ACC112 (cell line): ENCODE data around the gene PLA2G15.

Source experiments
- H2AFZ ChIP-seq: fragments of 200-600 bp; sonication (generic); one replicate; pipeline ENCODE4 v1.6.0; 2017; ENCODE audit warnings: antibody characterized with exemption, low read length; ENCODE audit not compliant: unreplicated experiment
- H3K27ac ChIP-seq: fragments of 200-600 bp; sonication (generic); 2 replicates; pipeline ENCODE4 v1.5.1; 2014; ENCODE audit warnings: low read depth, mild to moderate bottlenecking, antibody characterized with exemption, low read length, moderate library complexity
- H3K27me3 ChIP-seq: fragments of 200-600 bp; sonication (generic); 2 replicates; pipeline ENCODE4 v1.6.1; 2014; ENCODE audit warnings: mild to moderate bottlenecking, antibody characterized with exemption, low read length, moderate library complexity, mixed read lengths; ENCODE audit not compliant: insufficient read depth
- H3K36me3 ChIP-seq: fragments of 200-600 bp; sonication (generic); 2 replicates; pipeline ENCODE4 v1.6.1; 2016; ENCODE audit warnings: mild to moderate bottlenecking, antibody characterized with exemption, low read length, moderate library complexity, mixed read lengths; ENCODE audit not compliant: insufficient read depth
- H3K4me1 ChIP-seq: fragments of 200-600 bp; sonication (generic); one replicate; pipeline ENCODE4 v1.6.1; 2016; ENCODE audit warnings: low read length, mixed read lengths; ENCODE audit not compliant: insufficient read depth, unreplicated experiment, control insufficient read depth
- H3K4me3 ChIP-seq: fragments of 200-600 bp; sonication (generic); 2 replicates; pipeline ENCODE4 v1.5.1; 2014; ENCODE audit warnings: mild to moderate bottlenecking, low read depth, low read length
- H3K79me2 ChIP-seq: fragments of 200-600 bp; sonication (generic); one replicate; pipeline ENCODE4 v1.6.0; 2016; ENCODE audit warnings: low read length; ENCODE audit not compliant: control insufficient read depth, unreplicated experiment, insufficient read depth

PLA2G15 gene

DNA sequence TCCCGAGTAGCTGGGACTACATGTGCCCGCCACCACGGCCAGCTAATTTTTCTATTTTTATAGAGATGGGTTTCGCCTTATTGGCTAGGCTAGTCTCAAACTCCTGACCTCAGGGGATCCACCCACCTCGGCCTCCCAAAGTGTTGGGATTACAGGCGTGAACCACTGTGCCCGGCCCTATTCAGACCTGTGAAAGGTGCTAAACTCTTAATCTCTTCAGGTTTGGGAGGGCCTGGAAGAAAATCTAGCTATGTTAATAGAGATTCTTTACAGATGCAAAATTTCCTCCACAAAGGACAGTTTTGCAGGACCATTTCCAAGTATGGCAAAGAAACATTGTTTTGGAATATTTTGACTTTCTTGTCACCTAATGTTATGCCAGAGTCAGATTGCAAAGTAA, 3.1 kb upstream of the PLA2G15 start:
- Histone ChIP-seq H2AFZ (no peak overlapping the region), H3K27me3 (no peaks in the 10 kb centered on the region), H3K4me1 (peaks cover 22% of the 10 kb centered on the region), H3K4me3 (no peak overlapping the region), H3K27ac (no peak overlapping the region), H3K79me2 (peaks cover 16% of the 10 kb centered on the region), H3K36me3 (no peaks in the 10 kb centered on the region)

DNA sequence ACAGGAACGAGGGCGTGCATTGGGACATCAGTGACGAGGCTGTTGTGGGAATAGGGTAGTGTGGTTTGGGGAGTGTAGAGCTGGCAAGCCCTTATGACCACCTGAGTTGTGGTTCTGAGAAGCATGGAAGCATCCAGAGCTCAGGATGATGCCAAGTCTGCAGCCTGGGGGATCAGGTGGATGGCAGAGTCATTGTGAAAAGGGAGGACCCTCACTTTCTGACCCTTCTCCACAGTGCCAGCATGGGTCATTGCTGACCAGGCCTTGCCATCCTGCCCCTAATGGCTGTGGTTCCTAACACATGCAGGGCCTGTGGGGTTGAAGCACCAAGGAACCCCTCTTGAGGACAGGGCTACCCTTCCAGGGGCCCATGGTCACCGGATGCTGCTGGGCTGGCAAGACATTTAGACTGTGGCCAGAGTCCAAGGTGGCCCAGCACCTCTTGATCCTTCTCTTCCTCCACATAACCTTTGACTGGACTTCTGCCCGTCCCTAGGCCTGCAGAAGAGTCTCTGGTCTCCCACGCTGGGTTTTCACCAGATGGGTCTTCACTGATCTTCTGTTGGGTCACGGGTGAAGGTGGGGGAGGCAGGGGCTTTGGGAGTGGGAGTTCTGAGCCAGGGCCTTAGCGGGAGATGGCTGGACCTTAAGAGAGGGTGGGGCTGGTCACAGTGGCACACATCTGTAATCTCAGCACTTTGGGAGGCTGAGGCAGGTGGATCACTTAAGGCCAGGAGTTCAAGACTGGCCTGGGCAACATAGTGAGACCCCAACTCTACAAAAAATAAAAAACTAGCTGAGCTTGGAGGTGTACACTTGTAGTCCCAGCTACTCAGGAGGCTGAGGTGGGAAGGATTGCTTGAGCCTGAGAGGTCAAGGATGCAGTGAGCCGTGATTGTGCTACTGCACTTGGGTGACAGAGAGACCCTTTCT, 2.0 kb upstream of the PLA2G15 start:
- Histone ChIP-seq H3K36me3 (no peaks in the 10 kb centered on the region), H3K27ac (no peak overlapping the region), H3K4me1 (peaks cover 23% of the 10 kb centered on the region), H3K27me3 (no peaks in the 10 kb centered on the region), H2AFZ (no peak overlapping the region), H3K79me2 (peaks cover 20% of the 10 kb centered on the region), H3K4me3 (no peak overlapping the region)

DNA sequence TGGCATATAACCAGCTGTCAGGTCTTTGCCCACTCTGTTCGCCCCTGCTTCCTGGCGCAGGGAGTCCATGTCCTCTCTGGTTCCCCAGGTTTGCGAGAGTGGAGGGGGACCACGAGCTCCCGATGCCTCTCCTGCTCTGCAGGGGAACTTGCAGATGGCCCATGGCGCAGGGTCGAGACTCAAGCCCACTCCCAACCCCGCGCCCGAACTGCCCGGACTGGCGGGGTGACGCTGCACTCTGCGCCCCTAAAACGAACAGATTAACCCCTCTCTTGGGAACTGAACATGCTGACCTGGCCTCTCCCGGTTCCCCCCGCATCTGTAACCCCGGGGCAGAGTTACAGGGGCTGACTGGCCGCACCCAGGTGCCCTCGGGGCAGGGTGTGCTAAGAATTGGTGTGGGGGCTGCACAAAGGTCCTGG, 681 bp upstream of the PLA2G15 start:
- no peaks in the 10 kb centered on the region for H3K27me3 ChIP-seq
- H3K4me1 ChIP-seq, result peaks cover 18% of the 10 kb centered on the region
- no peaks in the 10 kb centered on the region for H3K36me3 ChIP-seq
- H3K27ac ChIP-seq, result no peak overlapping the region
- peak overlapping the region; percentile 94 for H3K4me3 ChIP-seq
- peaks cover 20% of the 10 kb centered on the region for H3K79me2 ChIP-seq
- peak overlapping the region; percentile 90 for H2AFZ ChIP-seq

DNA sequence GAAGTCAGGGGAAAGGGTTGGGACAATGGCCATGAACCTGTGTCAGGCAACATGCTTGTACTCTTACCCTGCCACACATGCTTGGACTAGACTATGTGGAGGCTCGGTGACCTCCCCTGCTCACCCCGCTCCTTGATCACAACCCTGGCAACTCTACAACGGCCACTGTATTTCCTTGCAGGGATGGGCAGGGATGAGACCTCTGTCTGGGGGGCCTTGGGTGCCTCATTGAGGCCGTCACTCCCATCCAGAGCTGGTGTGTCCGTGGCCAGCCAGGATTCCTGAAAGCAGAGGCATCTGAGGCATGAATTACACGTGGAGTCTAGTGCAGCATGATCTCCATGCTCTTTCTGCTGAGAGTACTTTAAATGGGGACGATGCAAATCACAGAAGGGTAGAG, 948 bp downstream of the PLA2G15 start:
- Histone ChIP-seq H3K36me3 (no peaks in the 10 kb centered on the region), H3K79me2 (peaks cover 20% of the 10 kb centered on the region), H3K27me3 (no peaks in the 10 kb centered on the region), H3K4me3 (peak overlapping the region; percentile 94), H2AFZ (no peak overlapping the region), H3K27ac (no peak overlapping the region), H3K4me1 (peaks cover 18% of the 10 kb centered on the region)

DNA sequence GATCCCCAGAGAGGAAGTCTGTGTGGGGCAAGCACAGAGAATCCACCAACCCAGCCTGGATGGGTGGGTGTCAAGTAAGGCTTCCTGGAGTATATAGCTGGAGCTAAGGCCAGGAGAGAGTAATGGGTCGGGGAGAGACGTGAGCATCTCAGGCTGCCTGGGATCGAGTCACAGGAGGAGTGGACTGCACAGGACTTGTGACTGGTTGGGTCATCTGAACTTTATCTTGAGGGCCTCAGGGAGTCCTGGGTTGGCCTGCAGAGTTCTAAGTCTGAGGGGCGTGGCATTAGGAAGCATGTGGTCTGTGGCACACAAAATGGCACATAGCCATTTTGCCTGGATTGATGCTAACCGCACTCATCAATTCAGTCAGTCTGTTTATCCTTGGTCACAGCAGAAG, 1.5 kb downstream of the PLA2G15 start:
- peaks cover 18% of the 10 kb centered on the region for H3K4me1 ChIP-seq
- peaks cover 20% of the 10 kb centered on the region for H3K79me2 ChIP-seq
- no peak overlapping the region for H2AFZ ChIP-seq
- no peak overlapping the region for H3K27ac ChIP-seq
- no peaks in the 10 kb centered on the region for H3K27me3 ChIP-seq
- no peaks in the 10 kb centered on the region for H3K36me3 ChIP-seq
- H3K4me3 ChIP-seq, result peak overlapping the region; percentile 94

DNA sequence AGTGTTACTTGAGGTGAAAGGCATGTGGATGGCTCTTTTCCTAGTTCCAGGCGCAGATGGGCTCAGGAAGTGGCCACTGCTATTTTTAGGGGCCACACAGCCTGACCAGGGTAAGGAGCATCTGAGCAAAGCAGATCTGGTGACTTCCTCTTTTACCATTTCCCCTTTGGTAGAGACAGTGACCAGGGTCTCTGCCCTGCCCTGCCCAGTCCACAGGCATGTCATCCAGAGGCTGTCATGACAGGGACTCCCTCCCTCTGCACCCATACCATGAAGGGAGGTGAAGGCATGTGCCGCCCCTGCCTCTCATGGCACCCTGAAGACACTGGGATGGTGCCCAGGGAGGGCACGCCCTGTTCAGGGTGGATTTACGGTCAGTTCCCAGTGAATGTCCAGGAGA, 2.2 kb downstream of the PLA2G15 start:
- Histone ChIP-seq H3K27me3 (no peaks in the 10 kb centered on the region), H3K4me3 (no peak overlapping the region), H3K27ac (no peak overlapping the region), H2AFZ (no peak overlapping the region), H3K36me3 (no peaks in the 10 kb centered on the region), H3K4me1 (peaks cover 18% of the 10 kb centered on the region), H3K79me2 (peaks cover 20% of the 10 kb centered on the region)

DNA sequence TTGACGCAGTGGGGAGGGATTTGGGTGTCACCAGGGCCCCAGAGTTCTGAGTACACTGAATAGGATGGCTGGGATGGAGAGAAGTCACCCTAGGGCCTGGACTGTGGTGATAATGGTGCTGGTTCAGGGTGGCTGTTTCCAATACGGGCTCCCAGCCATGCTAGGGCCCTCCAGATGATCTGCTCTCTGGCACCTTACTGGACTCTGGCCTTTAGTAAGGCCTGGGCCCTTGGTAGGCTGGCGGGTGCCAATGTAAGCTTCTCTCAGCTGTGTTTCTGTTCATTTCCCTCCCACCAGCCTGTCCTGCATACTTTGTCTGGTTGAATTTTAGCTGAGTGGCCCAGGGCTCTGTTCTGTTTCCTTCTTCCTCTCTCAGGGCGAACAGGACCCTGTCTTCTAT, 2.8 kb downstream of the PLA2G15 start:
- Histone ChIP-seq H3K4me3 (no peak overlapping the region), H3K27me3 (no peaks in the 10 kb centered on the region), H2AFZ (no peak overlapping the region), H3K36me3 (no peaks in the 10 kb centered on the region), H3K27ac (no peak overlapping the region), H3K79me2 (peaks cover 20% of the 10 kb centered on the region), H3K4me1 (peaks cover 18% of the 10 kb centered on the region)

DNA sequence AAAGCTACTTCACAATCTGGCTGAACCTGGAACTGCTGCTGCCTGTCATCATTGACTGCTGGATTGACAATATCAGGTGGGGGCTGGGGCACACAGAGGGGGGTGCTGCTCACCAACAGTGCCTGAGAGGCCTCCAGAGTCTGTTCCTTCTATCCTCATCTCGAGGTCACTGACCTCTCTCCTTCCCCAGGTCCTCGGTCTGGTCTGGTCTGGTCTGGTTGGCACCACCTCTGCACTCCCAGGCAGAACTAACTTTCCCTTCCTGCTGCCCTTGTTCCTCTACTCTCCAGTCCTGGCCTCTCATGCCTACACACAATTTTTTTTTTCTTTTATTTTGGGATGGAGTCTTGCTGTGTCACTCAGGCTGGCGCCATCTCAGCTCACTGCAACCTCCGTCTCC, 4.2 kb downstream of the PLA2G15 start:
- Histone ChIP-seq H3K4me1 (peaks cover 15% of the 10 kb centered on the region), H3K4me3 (no peak overlapping the region), H2AFZ (no peak overlapping the region), H3K27me3 (no peaks in the 10 kb centered on the region), H3K27ac (no peak overlapping the region), H3K36me3 (no peaks in the 10 kb centered on the region), H3K79me2 (peaks cover 20% of the 10 kb centered on the region)

DNA sequence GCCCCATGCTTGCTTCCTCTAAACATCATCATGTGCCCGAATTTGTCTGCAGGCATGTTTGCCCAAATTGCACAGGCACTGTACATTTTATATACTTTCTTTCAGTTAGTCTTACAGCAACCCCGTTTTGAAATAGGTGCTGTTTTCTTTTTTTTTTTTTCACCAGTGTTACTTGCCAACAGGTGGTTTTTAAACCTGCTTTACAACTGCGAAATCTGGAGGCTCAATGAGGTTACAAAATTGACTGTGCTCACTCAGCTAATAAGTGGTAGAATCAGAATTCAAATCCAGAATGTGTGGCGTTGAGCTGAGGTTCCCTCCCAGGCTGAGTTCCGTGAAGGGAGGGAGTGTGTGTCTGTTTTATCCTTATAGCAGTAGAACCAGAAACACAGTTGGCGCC, 5.8 kb downstream of the PLA2G15 start:
- Histone ChIP-seq H3K79me2 (peaks cover 13% of the 10 kb centered on the region), H3K27ac (no peak overlapping the region), H3K27me3 (no peaks in the 10 kb centered on the region), H3K4me3 (no peak overlapping the region), H3K36me3 (no peaks in the 10 kb centered on the region), H2AFZ (no peak overlapping the region), H3K4me1 (peaks cover 10% of the 10 kb centered on the region)

DNA sequence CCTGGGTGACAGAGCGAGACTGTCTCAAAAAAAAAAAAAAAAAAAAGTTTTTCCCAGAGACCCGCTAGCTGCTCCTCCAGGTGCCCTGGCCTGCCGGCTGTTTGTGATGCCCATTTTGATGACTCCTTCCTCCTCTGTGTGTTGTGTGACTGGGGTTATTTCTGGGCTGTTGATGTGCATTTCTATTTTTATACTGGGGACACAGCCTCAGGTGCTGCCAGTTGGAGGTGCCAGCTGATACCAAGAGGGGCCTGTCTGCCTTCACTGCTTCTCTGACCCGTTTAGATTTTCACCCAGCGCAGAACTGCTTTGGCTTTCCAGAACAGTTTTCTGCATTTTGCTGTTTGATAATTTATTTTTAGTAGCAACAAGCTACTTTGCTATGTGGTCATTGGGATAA, 6.7 kb downstream of the PLA2G15 start:
- H3K27ac ChIP-seq, result no peak overlapping the region
- H3K4me1 ChIP-seq, result peaks cover 3% of the 10 kb centered on the region
- no peaks in the 10 kb centered on the region for H3K36me3 ChIP-seq
- no peaks in the 10 kb centered on the region for H3K27me3 ChIP-seq
- H3K4me3 ChIP-seq, result no peak overlapping the region
- H3K79me2 ChIP-seq, result peaks cover 4% of the 10 kb centered on the region
- H2AFZ ChIP-seq, result no peak overlapping the region

DNA sequence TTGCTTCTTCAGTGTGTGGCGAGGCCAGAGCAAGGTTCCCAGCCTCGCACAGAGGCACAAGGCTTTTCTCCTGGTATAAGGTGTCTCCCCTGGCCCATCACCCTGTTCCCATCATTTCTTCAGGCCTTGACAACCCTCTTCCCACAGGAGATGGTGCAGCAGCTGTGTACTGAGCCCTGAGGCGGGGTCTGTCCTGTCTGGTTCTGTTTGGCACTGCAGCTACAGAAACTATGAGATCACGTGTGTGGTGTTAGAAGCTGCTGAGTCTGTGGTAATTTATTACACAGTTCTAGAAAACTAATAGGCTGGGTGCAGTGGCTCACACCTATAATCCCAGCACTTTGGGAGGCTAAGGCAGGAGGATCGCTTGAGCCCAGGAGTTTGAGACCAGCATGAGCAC, 7.2 kb downstream of the PLA2G15 start:
- H3K79me2 ChIP-seq, result peaks cover under 1% of the 10 kb centered on the region
- no peaks in the 10 kb centered on the region for H3K36me3 ChIP-seq
- no peaks in the 10 kb centered on the region for H3K27me3 ChIP-seq
- H3K4me1 ChIP-seq, result peaks cover 4% of the 10 kb centered on the region
- no peak overlapping the region for H2AFZ ChIP-seq
- H3K4me3 ChIP-seq, result no peak overlapping the region
- H3K27ac ChIP-seq, result no peak overlapping the region
